ENCODE results near the gene ADCY3. TPM values are rescaled to one million over a fixed set of nuclear protein-coding genes. Genes with fewer than 3 reads are reported as not detected.

ADCY3 gene
- total and polyA plus RNA-seq, 2 of the 4 experiments (the other 2 are of a cell fraction): 17.4 to 46.1 TPM

- no TSS peak for BruUV-seq (replicated peaks)
- Histone ChIP-seq H3K27me3 (ENCODE audit: control insufficient read depth, insufficient read depth, low read length) (no peaks in the 10 kb centered on the region), H4K20me1 (ENCODE audit: insufficient read depth, low read length) (no peaks in the 10 kb centered on the region), H3K4me3 (ENCODE audit: insufficient read depth, low read depth, low read length) (no peak overlapping the region), H3K79me1 (ENCODE audit: low read depth in 1 of 2, low read length in 2 of 2) (peaks cover 20 to 51% of the 10 kb centered on the region in 2 experiments), H3K56ac (ENCODE audit: extremely low read depth, insufficient read depth, low read length) (no peak overlapping the region), H3K4ac (ENCODE audit: low read depth, low read length) (no peak overlapping the region), H2BK5ac (ENCODE audit: low read depth, low read length, poor library complexity, severe bottlenecking) (no peak overlapping the region), H3K18ac (ENCODE audit: low read depth, low read length) (no peak overlapping the region), H2BK20ac (ENCODE audit: low read depth, low read length) (no peak overlapping the region), H4K8ac (ENCODE audit: low read depth in 2 of 2, low read length in 2 of 2) (no peak overlapping the region), H3K4me1 (ENCODE audit: control insufficient read depth, insufficient read depth, low read length) (peaks cover 11% of the 10 kb centered on the region), H3K9ac (ENCODE audit: low read depth, low read length) (no peak overlapping the region), H3K23ac (ENCODE audit: low read depth, low read length) (no peak overlapping the region), H4K91ac (ENCODE audit: insufficient read depth, low read depth, low read length) (no peak overlapping the region), H4K5ac (ENCODE audit: low read depth, low read length) (no peak overlapping the region), H2BK120ac (ENCODE audit: low read depth, low read length) (no peak overlapping the region), H2AK9ac (replicated peaks; ENCODE audit: low read depth, low read length, poor library complexity) (peak overlapping the region; percentile 11), H2AK5ac (ENCODE audit: low read depth, low read length) (no peak overlapping the region), H3K9me1 (ENCODE audit: insufficient read depth, low read length) (peaks cover 11% of the 10 kb centered on the region), H2AFZ (replicated peaks; ENCODE audit: low read length, poor library complexity) (no peak overlapping the region), H3K27ac (ENCODE audit: insufficient read depth, low read length) (no peak overlapping the region), H3K9me3 (ENCODE audit: control insufficient read depth, insufficient read depth, low read length) (no peaks in the 10 kb centered on the region), H3K36me3 (ENCODE audit: control insufficient read depth, insufficient read depth, low read length) (peaks cover 48% of the 10 kb centered on the region), H2BK15ac (ENCODE audit: low read depth, low read length) (no peak overlapping the region), H3K14ac (replicated peaks; ENCODE audit: low read depth, low read length) (no peak overlapping the region), H3K4me2 (ENCODE audit: low read depth, low read length) (no peak overlapping the region)
- intact Hi-C loops (cut with micrococcal nuclease): no loop called here
- in situ Hi-C loops (cut with MboI; ENCODE audit: low sequenced_read_pairs): no loop called here
- 90% methylated on average over 13 of the region's 17 CpGs; no CpG with 5 or more reads in 1 of the 2 experiments for WGBS, 2 experiments (ENCODE audit: extremely low coverage in 2 of 2, insufficient read length in 1 of 2)
- ATAC-seq (ENCODE audit: low read depth) (no peak), DNase-seq (no peak)
- CTCF ChIA-PET: no interaction called here
- POLR2A ChIA-PET (ENCODE audit: unreplicated experiment): no interaction called here
- dilution Hi-C loops (cut with HindIII; ENCODE audit: low sequenced_read_pairs, unreplicated experiment): no loop called here
- TF ChIP-seq NFE2L2 (IDR thresholded peaks at IDR 0.05; ENCODE audit: low read depth, low read length) (no peak), FOS (IDR thresholded peaks at IDR 0.05; ENCODE audit: low read depth, low read length) (no peak), MAFK (IDR thresholded peaks at IDR 0.05; ENCODE audit: low read depth, low read length) (no peak), BHLHE40 (IDR thresholded peaks at IDR 0.05; ENCODE audit: low read depth, low read length) (no peak), MXI1 (IDR thresholded peaks at IDR 0.05; ENCODE audit: borderline replicate concordance, low read depth, low read length) (no peak), CEBPB (IDR thresholded peaks at IDR 0.05; ENCODE audit: low read depth, low read length) (no peak), RFX5 (IDR thresholded peaks at IDR 0.05; ENCODE audit: low read depth, low read length) (no peak), MAZ (IDR thresholded peaks at IDR 0.05; ENCODE audit: borderline replicate concordance, low read depth, low read length) (no peak), SMC3 (IDR thresholded peaks at IDR 0.05; ENCODE audit: low read depth, low read length) (no peak), POLR2A (IDR thresholded peaks at IDR 0.05; ENCODE audit: low read depth, low read length) (no peak), RAD21 (IDR thresholded peaks at IDR 0.05; ENCODE audit: low read length) (no peak), CHD1 (IDR thresholded peaks at IDR 0.05; ENCODE audit: low read depth, low read length) (no peak), USF2 (IDR thresholded peaks at IDR 0.05; ENCODE audit: low read depth, low read length) (no peak), ELK1 (IDR thresholded peaks at IDR 0.05; ENCODE audit: borderline replicate concordance, low read depth, low read length) (no peak), RCOR1 (IDR thresholded peaks at IDR 0.05; ENCODE audit: insufficient replicate concordance, low read length) (no peak)
Observed at GRCh38 chr2:24820598-24821432, 99.2 kb downstream of the ADCY3 start.

Measured in IMR-90 (cell line).